MM.1S (cell line): ENCODE measurements around the gene FEZF1.

Experiments used
- DNase-seq: peaks from one replicate; pipeline ENCODE4 v3.0.0-alpha.2; 2015
- H2AFZ ChIP-seq: fragments of 300-600 bp; sonication (generic); 2 replicates; pipeline ENCODE4 v1.6.0; 2016; ENCODE audit warnings: antibody characterized with exemption, low read length
- H3F3A ChIP-seq: fragments of 300-600 bp; sonication (generic); 2 replicates; pipeline ENCODE4 v1.6.1; 2016; ENCODE audit warnings: mild to moderate bottlenecking, antibody characterized with exemption, low read length, moderate library complexity, mixed read lengths; ENCODE audit not compliant: insufficient read depth
- H3K27ac ChIP-seq: fragments of 300-600 bp; sonication (generic); 2 replicates; pipeline ENCODE4 v1.5.1; 2016; ENCODE audit warnings: mild to moderate bottlenecking, low read length
- H3K27me3 ChIP-seq: fragments of 300-600 bp; sonication (generic); replicated peaks from 2 replicates; pipeline ENCODE4 v1.6.0; 2016; ENCODE audit warnings: low read length; ENCODE audit not compliant: insufficient read depth
- H3K36me3 ChIP-seq: fragments of 300-600 bp; sonication (generic); replicated peaks from 2 replicates; pipeline ENCODE4 v1.6.1; 2016; ENCODE audit warnings: mild to moderate bottlenecking, low read length, mixed read lengths; ENCODE audit not compliant: insufficient read depth
- H3K4me1 ChIP-seq: fragments of 300-600 bp; sonication (generic); 2 replicates; pipeline ENCODE4 v1.6.1; 2016; ENCODE audit warnings: low read length, mixed read lengths
- H3K4me2 ChIP-seq: fragments of 300-600 bp; sonication (generic); 2 replicates; pipeline ENCODE4 v1.6.0; 2016; ENCODE audit warnings: low read depth, low read length
- H3K4me3 ChIP-seq: fragments of 300-600 bp; sonication (generic); 2 replicates; pipeline ENCODE4 v1.5.1; 2016; ENCODE audit warnings: low read length, mixed read lengths
- H3K79me2 ChIP-seq: fragments of 300-600 bp; sonication (generic); 2 replicates; pipeline ENCODE4 v1.6.1; 2016; ENCODE audit warnings: mixed run types, low read length, mixed read lengths
- H3K9ac ChIP-seq: fragments of 300-600 bp; sonication (generic); 2 replicates; pipeline ENCODE4 v1.6.1; 2016; ENCODE audit warnings: low read length, mixed read lengths
- H3K9me2 ChIP-seq: fragments of 300-600 bp; sonication (generic); replicated peaks from 2 replicates; pipeline ENCODE4 v1.6.1; 2016; ENCODE audit warnings: mild to moderate bottlenecking, low read length, mixed read lengths; ENCODE audit not compliant: insufficient read depth
- H3K9me3 ChIP-seq: fragments of 300-600 bp; sonication (generic); replicated peaks from 2 replicates; pipeline ENCODE4 v1.6.1; 2016; ENCODE audit warnings: mild to moderate bottlenecking, low read length, mixed read lengths; ENCODE audit not compliant: insufficient read depth
- H4K20me1 ChIP-seq: fragments of 300-600 bp; sonication (generic); 2 replicates; pipeline ENCODE4 v1.6.1; 2016; ENCODE audit warnings: mild to moderate bottlenecking, low read length, moderate library complexity, mixed read lengths; ENCODE audit not compliant: insufficient read depth
- CTCF ChIP-seq: fragments of 300-600 bp; sonication (generic); IDR thresholded peaks from 2 replicates; pipeline ENCODE4 v1.5.1; 2016; ENCODE audit warnings: antibody characterized with exemption, low read length, mixed read lengths
- EZH2 ChIP-seq: fragments of 300-600 bp; sonication (generic); optimal IDR thresholded peaks from 2 replicates; pipeline ENCODE3; 2017; ENCODE audit warnings: low read depth, mild to moderate bottlenecking, antibody characterized with exemption, low read length, mixed read lengths
- EZH2phosphoT487 ChIP-seq: fragments of 300-600 bp; sonication (generic); IDR thresholded peaks from 2 replicates; pipeline ENCODE4 v1.6.1; 2018; ENCODE audit warnings: antibody characterized with exemption, low read length

Gene FEZF1

GRCh38 chr7:122260336-122260735 is 44.2 kb downstream of the FEZF1 start:
- Histone ChIP-seq H3K36me3 (no peaks in the 10 kb centered on the region), H3F3A (no peaks in the 10 kb centered on the region), H3K9me2 (no peaks in the 10 kb centered on the region), H3K9ac (no peak overlapping the region), H3K27ac (no peak overlapping the region), H3K9me3 (no peaks in the 10 kb centered on the region), H3K4me2 (no peak overlapping the region), H3K79me2 (no peaks in the 10 kb centered on the region), H3K27me3 (no peaks in the 10 kb centered on the region), H4K20me1 (no peaks in the 10 kb centered on the region), H3K4me1 (no peaks in the 10 kb centered on the region), H3K4me3 (no peak overlapping the region), H2AFZ (no peak overlapping the region)
- no peak for DNase-seq
- TF ChIP-seq EZH2 (no peak), CTCF (no peak), EZH2phosphoT487 (no peak)

GRCh38 chr7:122258971-122259370 is 45.6 kb downstream of the FEZF1 start:
- Histone ChIP-seq H3K4me3 (no peak overlapping the region), H3K4me1 (no peaks in the 10 kb centered on the region), H4K20me1 (no peaks in the 10 kb centered on the region), H2AFZ (no peak overlapping the region), H3K9me3 (no peaks in the 10 kb centered on the region), H3K27me3 (no peaks in the 10 kb centered on the region), H3K36me3 (no peaks in the 10 kb centered on the region), H3K27ac (no peak overlapping the region), H3K9me2 (no peaks in the 10 kb centered on the region), H3F3A (no peaks in the 10 kb centered on the region), H3K4me2 (no peak overlapping the region), H3K79me2 (no peaks in the 10 kb centered on the region), H3K9ac (no peak overlapping the region)
- TF ChIP-seq EZH2 (no peak), CTCF (no peak), EZH2phosphoT487 (no peak)
- no peak for DNase-seq

GRCh38 chr7:122257056-122257455 is 47.5 kb downstream of the FEZF1 start:
- no peaks in the 10 kb centered on the region for H3K9me3 ChIP-seq
- no peak overlapping the region for H3K27ac ChIP-seq
- no peaks in the 10 kb centered on the region for H3K9me2 ChIP-seq
- TF ChIP-seq CTCF, result no peak
- no peak for TF ChIP-seq EZH2
- TF ChIP-seq EZH2phosphoT487, result no peak
- no peak overlapping the region for H3K4me2 ChIP-seq
- no peak overlapping the region for H2AFZ ChIP-seq
- H3K79me2 ChIP-seq, result no peaks in the 10 kb centered on the region
- no peak overlapping the region for H3K4me3 ChIP-seq
- DNase-seq, result no peak
- H3K36me3 ChIP-seq, result no peaks in the 10 kb centered on the region
- no peaks in the 10 kb centered on the region for H3K4me1 ChIP-seq
- H3F3A ChIP-seq, result no peaks in the 10 kb centered on the region
- H3K9ac ChIP-seq, result no peak overlapping the region
- H3K27me3 ChIP-seq, result no peaks in the 10 kb centered on the region
- no peaks in the 10 kb centered on the region for H4K20me1 ChIP-seq

GRCh38 chr7:122256046-122256445 is 48.5 kb downstream of the FEZF1 start:
- TF ChIP-seq CTCF, result no peak
- TF ChIP-seq EZH2, result no peak
- H3K4me1 ChIP-seq, result no peaks in the 10 kb centered on the region
- H4K20me1 ChIP-seq, result no peaks in the 10 kb centered on the region
- H3K36me3 ChIP-seq, result no peaks in the 10 kb centered on the region
- no peak overlapping the region for H3K9ac ChIP-seq
- DNase-seq, result no peak
- H3K27me3 ChIP-seq, result no peaks in the 10 kb centered on the region
- no peak overlapping the region for H2AFZ ChIP-seq
- H3K9me2 ChIP-seq, result no peaks in the 10 kb centered on the region
- H3K9me3 ChIP-seq, result no peaks in the 10 kb centered on the region
- H3K4me3 ChIP-seq, result no peak overlapping the region
- H3K4me2 ChIP-seq, result no peak overlapping the region
- no peak overlapping the region for H3K27ac ChIP-seq
- no peaks in the 10 kb centered on the region for H3K79me2 ChIP-seq
- no peaks in the 10 kb centered on the region for H3F3A ChIP-seq
